Measurements from ENCODE around the gene E2F3.
"Not testable (repeated sequence)": the region's sequence is repeated elsewhere in the genome, so short reads cannot be mapped to it uniquely, and the experiment has no call there.

E2F3 gene

DNA sequence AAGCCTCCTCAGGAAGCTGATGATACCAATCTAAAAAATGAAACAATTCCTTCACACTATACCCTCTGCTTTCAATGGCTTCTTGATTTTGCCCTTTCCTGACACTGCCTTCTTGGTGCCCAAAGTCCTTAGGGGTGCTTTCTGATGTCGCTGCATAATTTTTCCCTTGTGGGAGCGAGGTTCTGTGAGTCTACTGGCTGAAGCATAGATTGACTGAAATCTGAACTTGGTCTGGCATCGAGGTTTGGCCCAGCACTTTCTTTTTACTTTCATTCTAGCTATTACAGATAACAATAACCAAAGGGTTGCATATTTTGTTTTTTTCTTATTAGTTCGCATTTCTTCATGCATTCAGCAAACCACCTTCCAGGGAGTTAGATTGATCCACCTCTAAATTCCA is 65.8 kb downstream of the E2F3 start:
- DNase-seq (ENCODE audit: low read depth), result no peak

DNA sequence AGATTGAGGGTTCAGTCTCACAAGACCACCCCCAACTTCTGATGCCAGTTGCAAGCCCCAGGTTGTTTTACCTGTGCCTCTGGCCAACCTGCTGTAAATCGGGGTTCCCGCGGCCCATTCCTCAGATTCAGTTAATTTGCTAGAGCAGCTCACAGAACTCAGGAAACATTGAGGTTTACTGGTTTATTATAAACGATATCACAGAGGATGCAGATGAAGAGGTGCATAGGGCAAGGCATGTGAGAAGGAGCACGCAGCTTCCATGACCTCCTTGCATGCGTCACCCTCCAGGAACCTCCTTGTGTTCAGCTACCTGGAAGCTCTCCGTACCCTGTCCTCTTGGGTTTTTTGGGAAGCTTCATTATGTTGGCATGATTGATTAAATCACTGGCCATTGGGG is 66.5 kb downstream of the E2F3 start:
- no peak for DNase-seq (ENCODE audit: low read depth)

DNA sequence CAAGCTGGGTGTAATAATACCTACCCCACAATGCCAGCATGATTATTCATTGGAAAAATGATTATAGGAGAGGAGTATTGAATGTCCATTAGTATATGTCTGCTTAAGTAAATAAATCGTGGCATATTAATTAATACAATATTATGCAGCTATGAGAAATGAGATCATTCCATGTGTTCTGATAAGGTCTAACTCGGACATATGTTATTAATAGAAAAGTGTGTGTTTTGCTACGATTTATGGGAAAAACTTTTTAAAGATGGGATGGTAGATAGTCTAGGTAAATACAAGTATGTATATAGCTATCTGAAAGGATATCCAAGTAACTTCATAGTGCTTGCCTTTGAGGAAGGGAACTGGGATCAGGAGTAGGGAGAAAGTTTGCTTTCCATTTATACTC is 71.1 kb downstream of the E2F3 start:
- no peak for DNase-seq (ENCODE audit: low read depth)

DNA sequence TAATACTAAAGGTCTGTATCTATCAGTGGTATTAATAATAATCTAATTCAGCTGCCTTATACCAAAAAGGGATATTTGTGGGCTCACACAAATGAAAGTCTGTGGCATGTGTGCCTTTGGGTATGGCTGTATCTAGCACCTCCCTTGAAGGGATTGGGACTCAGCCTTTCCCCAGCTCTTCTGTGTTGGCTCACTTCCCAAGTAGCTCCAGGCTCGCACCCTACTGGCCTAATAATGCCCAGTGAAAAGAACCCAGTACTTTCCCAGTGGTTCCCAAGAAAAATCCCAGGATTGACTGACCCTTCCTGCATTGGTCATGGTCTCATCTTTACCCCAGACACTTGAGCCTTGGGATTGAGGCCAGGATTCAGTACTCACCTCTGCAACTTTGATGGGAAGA is 71.8 kb downstream of the E2F3 start:
- no peak for DNase-seq (ENCODE audit: low read depth)

DNA sequence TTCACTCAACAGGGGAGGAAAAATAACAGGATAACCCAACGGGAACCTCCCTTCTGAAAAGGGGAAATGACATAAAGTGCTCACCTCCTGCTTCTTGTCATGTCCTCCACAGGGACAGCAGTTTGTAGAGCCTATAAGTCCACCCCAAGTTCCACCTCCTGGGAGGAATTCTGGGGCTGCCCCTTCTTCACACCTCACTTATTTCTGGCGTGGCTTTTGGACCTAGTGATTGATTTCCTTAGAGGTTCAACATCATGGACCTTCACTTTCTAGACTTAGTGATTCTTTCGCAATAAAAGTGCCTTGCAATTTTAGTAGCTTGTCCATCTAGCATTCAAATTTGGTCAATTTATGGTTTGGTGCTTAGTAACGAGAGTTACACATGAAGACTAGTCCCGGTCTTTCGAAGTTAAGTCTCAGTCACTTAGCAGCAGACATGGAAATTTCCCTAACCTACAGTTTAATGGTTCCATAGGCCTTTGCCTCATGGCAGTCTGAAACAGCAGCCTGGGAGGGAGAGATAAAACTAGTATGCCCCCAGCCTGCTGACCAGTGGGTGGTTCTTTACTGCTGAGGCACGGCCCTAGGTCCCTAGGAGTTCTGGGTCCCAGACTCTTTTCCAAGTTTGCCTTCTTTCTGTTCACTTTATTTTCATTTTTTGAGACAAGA is 73.3 kb downstream of the E2F3 start:
- no peak for DNase-seq (ENCODE audit: low read depth)

DNA sequence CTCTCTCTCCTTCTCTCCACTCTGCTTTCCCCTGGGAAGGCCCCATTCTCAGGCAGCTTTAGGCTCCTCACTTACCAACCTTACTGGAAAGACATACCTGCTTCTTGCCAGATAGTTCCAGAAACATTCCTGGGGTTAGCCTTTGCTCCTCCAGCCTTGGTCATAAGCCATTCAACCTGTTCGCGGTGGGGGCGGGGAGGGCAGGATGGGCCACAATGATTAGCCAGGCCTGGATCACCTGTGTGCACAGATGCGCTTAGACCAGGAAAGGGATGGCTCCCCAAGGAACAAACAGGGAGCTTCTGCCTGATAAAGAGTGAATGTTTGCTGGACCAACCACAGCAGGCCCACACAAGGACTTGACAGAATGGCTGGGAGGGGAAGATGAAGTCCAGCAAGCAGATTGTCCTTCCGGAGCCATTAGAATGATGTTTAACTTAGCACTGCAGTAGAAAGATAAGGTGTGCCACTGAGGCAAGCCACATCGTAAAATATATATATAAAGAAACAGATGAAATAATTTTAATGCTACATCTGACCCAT is 74.9 kb downstream of the E2F3 start:
- no peak for DNase-seq (ENCODE audit: low read depth)

DNA sequence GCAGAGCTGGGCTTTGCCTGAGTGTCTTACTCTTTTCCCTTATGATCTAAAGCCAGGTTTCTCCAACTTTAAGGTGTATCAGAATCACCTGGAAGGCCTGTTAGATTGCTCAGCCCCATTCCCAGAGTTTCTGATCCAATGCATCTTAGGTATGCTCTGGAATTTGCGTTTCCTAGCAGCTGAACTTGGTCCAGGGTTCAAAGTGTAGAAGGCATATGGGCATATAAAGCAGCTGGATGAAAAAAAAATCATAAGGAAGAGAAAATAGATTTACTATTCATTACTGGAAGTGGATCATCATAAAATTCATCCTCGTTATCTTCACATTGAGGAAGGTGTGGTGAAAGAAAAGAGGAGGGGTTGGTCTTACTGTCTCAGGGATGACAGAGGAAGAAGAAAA is 75.8 kb downstream of the E2F3 start:
- DNase-seq (ENCODE audit: low read depth), result no peak

DNA sequence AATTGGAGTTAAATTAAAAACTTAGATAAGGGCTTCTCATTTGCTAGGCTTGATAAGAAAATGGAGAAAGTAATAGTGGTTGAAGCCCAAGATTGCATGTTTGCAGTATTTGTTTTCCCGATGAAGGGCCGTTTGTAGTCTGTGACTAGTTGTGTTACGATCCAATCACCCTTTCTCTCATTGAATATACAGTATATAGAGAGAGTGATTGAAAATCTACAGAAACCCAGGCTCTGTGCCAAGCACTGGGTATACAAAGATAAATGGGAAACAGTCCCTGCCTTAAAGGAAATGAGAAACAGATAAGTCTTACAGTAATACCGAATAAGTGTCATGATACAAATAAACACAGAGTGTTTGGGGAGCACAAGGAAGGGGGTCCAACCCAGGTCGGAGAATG is 77.4 kb downstream of the E2F3 start:
- DNase-seq (ENCODE audit: low read depth), result no peak

DNA sequence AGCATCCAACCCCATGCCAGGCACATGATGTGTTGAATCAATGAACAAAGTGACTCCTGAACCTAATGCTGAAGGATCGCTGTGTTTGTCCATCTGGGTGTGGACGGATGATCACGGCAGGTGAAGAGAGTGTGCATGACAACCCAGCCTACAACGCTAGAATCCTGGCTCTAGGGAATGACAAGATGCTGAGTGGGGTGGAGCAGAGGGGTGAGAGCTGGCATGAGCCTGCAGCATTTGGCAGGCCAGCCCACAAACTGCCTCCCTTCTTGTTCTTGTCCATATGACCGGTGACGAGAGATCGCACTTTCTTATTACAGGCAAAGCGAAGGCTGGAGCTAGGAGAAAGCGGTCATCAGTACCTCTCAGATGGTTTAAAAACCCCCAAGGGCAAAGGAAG is 77.8 kb downstream of the E2F3 start:
- no peak for DNase-seq (ENCODE audit: low read depth)

DNA sequence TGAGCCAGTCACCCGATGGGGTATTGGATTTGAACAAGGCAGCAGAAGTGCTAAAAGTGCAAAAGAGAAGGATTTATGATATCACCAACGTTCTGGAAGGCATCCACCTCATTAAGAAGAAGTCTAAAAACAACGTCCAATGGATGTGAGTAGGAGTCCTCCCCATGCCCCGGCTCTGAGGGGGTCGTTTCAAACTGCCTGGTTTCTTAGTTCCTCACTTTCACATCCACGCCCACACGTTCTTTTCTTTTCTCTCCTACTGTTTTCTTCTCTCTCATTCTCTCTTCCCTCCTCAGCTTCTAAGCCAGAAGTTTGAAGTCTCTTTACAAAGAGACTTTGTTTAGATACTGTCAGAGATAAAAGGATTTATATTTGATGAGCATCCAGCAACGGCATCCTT is 79.6 kb downstream of the E2F3 start:
- DNase-seq (ENCODE audit: low read depth), result no peak

DNA sequence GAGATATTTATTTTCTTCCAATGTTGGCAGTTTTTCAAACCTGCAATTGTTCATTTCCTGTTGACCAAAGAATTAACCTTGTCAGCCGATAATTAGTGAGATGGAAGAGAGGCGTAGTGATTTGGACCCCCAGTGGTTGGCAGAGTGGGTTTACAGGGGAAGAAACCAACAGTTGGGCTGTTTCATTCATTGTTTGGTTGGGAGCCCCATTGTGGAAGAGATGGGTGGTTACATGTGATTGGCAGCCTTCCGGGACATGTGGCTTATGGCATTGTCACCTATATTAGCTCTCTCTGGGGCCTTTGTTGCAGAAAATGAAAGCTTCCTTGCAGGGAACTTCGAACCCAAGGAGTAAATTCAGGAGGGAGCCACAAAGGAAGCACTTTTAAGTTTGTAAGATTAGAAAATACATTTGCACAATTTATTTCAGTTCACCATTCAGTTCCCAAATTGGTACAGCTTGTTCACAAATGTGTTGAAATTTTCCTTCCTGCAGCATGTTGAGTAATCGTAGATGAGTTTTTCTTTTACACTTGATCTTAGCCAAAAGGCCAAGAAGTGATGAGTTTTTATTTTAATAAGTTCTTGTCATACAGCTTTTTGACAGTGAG is 82.3 kb downstream of the E2F3 start:
- DNase-seq (ENCODE audit: low read depth), result no peak

DNA sequence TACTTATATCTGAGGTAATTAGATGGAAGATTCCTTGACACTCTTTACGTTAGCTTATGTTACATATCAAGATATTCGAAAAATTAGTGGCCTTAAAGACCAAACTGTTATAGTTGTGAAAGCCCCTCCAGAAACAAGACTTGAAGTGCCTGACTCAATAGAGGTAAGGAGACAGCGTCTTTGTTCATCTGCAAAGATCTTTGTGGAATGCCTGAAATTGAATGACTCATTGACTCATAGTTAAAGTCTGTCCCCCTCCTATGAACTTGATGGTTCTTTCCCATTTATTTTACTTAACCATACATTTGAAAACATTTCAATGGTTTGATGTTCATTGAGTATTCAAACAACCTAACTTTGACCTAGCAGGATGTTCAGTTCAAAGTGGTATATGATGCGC is 85.0 kb downstream of the E2F3 start:
- no peak for DNase-seq (ENCODE audit: low read depth)

DNA sequence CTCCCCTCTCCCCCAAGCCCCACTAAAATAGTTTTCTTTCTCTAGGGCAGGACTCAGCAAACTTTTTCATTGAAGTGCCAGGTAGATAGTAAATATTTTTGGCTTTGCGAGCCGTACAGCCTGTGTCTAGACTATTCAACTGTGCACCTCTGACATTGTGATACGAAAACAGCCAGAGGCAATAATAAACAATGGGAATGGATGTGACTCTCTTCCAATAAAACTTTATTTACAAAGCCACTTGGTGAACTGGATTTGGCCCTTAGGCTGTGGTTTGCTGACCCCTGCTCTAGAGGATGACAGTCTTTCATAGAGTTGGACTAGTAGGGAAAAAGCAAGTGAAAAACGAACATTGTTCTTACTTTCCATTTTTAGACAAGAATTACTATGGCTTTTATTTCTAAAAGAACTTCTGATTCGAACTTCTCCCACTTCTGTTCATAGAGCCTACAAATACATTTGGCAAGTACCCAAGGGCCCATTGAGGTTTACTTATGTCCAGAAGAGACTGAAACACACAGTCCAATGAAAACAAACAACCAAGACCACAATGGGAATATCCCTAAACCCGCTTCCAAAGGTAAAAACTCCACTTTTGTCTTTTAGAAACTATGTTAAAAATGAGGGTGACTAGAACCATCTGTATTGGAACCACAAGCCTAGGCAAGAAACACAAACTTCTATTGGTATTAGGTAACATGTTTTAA is 86.1 kb downstream of the E2F3 start:
- DNase-seq (ENCODE audit: low read depth), result no peak

DNA sequence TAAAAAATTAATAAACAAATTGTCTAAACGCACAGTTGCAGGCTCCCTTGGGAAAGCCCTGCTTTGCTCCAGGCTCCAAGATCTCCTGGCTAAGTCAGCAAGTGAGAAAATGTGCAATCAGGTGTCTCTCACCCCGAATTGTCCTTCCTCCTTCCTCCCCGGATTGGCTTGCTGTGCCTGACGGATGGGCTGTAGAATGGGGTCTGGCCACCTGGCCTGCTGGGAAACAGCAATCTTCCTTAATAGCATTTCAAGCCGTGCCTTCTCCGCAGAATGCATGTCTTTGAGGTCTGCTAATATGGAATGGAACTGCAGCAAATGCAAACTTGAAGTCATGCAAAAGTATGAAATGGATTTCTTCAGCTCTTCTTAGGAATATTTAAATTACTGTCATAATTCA is 88.9 kb downstream of the E2F3 start:
- DNase-seq (ENCODE audit: low read depth), result no peak

DNA sequence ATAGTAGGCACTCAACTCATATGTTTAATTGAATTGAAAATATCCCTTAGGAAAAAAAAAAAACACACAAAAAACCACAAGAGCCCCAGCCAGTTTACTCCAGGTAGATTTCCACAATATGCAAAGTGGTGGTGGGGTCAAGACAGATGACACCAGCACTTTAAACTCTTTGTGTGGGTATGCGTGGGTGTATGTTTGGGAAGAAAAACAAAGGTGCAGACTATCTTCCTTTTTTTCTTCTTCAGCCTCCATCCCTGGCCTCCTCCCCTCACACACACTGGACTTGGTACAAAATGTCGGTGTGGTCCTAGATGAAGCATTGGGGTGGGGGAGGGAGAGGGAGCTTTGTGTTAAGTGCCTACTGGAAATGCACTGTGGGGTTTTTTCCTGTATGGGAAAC is 90.4 kb downstream of the E2F3 start:
- DNase-seq (ENCODE audit: low read depth), result no peak

DNA sequence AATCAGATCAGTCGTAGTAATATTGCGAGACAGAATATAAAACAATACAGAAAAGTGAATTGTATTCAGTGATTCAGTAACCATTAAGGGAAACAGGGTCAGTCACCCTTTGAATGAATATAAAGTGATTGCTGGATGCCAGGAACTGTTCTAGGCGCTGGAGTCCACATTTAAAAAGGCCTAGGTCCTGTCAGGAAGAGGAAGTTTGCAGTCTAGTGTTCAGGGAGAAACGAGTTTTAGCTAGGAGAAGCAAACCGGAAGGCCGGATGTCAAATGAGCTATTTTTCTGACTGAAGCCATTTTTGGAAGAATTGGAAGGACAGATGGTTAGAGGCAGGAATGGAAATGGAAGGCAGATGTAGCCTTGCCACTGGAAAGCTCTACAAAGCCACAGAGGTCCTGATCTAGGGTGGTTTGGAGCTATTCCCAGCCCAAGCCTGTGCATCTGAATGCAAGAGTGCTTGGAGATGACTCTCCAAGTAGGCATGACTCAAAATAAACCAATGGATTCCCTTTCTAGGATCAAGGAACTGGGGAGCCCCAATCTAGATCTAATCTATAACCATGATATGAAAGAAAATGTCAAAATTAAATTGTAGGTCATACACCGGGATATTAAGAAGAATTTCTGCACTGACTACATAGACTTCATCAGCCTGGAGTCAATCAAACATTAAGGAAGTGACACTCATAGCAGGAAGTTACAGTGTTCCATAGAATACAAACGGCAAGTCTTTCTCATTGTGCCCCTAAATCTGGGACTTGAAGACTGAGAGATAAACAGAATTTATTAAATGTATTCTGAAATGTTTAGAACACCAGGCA is 95.7 kb downstream of the E2F3 start:
- DNase-seq (ENCODE audit: low read depth), result peak; percentile 70

DNA sequence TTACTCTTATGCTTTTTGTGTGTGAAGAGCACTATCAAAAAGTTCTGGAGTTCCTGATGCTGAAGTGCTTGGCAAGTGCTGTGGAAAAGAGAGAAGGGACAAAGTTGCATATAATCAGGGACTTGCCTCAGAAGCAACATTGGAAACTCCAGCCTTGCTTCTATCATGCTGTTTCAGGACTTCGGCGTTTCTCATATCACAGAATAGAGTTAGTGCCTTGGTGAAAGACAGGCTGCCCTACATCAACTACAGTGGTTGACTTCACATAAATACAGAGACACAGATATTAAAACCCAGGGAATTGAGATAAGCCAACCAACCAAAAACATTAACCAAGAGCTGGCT is 96.3 kb downstream of the E2F3 start:
- DNase-seq (ENCODE audit: low read depth), result no peak

DNA sequence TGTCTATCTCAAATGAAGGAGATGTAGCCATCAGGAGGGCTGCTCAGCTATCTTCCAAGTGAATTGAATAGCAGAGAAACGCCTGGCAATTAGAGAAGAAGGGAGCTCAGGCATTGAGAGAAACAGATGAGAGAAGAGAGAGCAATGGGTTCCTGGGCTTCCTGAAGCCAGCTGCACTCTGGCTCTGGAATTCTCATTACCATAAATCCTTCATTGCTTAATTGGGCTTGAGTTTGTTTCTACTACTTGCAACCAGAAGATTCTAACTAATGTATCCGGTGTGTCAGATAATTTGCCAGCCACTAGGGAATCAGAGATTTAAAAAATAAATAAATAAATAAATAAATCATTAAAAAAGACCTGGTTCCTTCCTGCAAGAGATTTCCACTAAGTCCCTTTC is 107.5 kb downstream of the E2F3 start:
- DNase-seq (ENCODE audit: low read depth), result peak; percentile 10

DNA sequence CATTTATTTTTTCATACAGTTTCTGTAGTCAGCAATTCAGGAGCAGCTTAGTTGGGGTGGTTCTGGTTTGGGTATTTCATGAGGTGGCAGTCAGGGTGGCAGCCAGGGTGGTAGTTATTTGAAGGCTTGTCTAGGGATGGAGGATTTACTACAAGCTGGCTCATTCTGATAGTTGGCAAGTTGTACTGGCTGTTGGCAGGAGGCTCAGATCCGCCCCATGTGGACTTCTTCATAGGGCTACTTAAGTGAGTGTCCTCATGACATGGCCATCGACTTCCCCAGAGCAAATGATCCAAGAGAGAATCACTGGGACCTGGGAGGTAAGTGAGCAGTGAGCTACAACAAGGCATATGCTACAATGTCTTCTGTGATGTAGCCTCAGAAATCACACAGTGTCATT is 110.2 kb downstream of the E2F3 start:
- no peak for DNase-seq (ENCODE audit: low read depth)

DNA sequence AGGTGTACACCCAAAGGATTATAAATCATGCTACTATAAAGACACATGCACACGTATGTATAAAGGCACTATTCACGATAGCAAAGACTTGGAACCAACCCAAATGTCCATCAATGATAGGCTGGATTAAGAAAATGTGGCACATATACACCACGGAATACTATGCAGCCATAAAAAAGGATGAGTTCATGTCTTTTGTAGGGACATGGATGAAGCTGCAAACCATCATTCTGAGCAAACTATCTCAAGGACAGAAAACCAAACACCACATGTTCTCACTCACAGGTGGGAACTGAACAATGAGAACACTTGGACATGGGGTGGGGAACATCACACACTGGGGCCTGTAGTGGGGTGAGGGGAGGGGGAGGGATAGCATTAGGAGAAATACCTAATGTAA is 123.5 kb downstream of the E2F3 start:
- not testable (repeated sequence) for DNase-seq (ENCODE audit: low read depth)

DNA sequence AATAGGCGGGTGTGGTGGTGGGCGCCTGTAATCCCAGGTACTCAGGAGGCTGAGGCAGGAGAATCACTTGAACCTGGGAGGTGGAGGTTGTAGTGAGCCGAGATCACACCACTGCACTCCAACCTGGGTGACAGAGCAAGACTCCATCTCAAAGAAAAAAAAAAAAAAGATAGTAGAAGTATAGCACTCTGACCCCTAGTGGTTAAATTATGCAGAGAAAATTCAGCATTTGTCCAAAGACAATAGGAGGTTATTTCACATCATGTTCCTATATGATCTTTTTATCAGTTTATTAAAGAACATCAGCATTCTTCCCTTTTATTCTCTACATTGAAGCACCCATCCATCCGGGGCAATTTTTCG is 127.4 kb downstream of the E2F3 start:
- DNase-seq (ENCODE audit: low read depth), result not testable (repeated sequence)

DNA sequence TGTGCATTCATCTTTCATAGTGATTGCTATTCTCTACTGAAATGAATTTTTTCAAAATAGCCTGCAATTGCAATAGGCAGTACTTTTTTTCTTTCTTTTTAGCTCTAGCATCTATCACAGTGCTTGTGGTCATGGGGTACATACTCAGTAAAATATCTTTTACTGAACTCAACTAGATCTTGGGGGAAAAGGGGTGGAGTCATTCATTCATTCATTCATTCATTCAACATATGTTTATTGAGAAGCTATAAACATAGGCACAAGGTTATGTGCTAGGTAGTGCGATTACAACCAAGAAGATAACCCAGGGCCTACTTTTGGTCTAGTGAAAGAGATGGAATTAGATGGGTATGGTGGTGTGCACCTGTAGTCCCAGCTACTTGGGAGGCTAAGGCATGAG is 131.2 kb downstream of the E2F3 start:
- DNase-seq (ENCODE audit: low read depth), result no peak
